NT2/D1 (cell line): ENCODE data around the gene NTM.

Experiments used
- SUZ12 ChIP-seq: IDR thresholded peaks from 2 replicates; pipeline ENCODE4 v1.6.1; 2011; ENCODE audit not compliant: insufficient read length, insufficient read depth; ENCODE audit errors: extremely low read depth
- YY1 ChIP-seq: IDR thresholded peaks from 2 replicates; pipeline ENCODE4 v1.6.1; 2011; ENCODE audit not compliant: insufficient read length, insufficient read depth
- ZNF274 ChIP-seq: IDR thresholded peaks from 2 replicates; pipeline ENCODE4 v1.6.1; 2011; ENCODE audit warnings: mild to moderate bottlenecking, low read depth, low read length

DNA sequence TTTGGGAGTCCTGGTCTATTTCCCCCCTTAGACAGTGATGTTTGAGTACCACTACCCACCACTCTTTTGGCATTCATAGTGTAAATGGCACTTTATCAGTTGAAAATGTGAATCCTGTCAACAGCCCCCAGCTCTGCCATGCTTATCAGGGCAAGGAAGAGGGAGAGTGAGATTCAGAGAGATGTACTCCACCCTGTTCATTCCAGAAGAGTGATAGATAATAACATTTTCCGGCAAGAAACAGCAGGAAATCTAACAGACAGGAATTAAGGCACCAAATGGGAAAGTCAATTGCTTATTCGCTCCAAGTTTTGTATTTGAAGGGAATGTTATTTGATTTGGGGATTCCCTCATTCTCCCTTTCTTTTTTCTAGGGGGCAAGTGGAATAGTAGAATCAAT, 681.9 kb downstream of the NTM start:
- TF ChIP-seq ZNF274 = no peak
- no peak for TF ChIP-seq SUZ12
- TF ChIP-seq YY1 = no peak
